GM18520 (cell line): Measurements from ENCODE around the gene PDE1A.

Experiments
- ATAC-seq: cut with Tn5 transposase; IDR thresholded peaks from one replicate; pipeline ENCODE4 v1.9.1; 2021; ENCODE audit not compliant: unreplicated experiment

PDE1A gene

DNA sequence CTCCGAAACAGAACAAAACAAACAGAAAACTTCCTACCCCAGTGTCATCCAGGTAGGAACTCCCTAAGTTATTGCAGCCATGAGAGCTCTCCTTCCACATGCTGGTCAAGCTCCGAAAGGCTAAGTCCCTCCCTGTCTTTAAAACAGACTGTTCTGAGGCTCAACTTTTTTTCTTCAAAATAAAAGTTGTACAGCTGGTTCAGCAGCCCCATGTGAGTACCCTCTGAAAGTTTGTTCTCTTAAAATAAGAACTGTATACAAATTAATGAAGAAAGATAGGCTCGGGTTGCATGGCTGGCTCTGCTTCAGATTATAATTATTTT is at the start of gene PDE1A:
Gene PDE1A (minus strand): TSS at position 119 of the 323 bp plus-strand sequence.
- ATAC-seq = no peak

DNA sequence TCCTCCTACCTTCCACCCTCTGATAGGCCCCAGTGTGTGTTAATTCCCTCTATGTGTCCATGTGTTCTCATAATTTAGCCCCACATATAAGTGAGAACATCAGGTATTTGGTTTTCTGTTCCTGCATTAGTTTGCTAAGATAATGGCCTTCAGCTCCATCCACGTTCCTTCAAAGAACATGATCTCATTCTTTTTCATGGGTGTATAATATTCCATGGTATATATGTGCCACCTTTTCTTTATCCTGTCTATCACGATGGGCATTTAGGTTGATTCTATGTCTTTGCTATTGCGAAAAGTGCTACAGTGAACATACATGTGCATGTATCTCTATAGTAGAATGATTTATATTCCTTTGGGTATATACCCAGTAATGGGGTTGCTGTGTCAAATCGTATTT is 46.8 kb upstream of the PDE1A start:
- no peak for ATAC-seq

DNA sequence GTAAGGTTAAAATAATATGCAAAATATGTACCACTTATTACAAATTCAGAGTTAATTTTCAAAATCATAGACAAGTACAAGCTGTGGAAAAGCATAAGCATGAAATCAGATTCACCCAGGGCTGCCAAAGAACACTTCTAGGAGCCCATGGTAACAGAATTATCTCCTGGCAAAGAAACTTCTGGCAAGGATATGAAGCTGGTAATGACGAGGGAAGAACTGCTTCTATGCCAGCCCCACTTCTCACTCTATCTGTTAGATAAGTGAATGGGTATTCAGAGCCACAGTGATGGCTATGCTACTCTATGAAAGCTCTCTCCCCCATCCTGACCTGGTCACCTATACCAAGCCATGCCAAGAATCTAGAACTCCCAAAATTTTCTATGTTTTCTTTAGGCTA is 36.9 kb upstream of the PDE1A start:
- no peak for ATAC-seq

DNA sequence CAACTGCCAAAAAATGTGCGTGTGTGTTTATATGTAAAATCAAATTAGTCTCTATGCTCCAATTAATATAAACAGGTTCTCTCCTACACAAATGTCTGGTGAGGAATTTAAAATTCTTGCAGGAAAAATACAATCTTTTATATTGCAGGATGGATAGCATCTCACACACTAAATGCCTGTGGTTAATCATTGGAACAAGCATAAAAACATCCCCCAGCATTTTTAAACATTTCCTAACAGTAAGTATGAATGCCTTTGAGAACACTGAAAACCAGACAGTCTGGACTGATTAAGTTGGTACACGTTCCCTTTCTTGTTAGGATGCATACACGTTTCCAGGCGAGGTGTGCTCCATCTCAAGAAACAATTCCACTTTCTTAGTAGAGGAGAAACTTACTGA is 29.9 kb upstream of the PDE1A start:
- ATAC-seq = no peak

DNA sequence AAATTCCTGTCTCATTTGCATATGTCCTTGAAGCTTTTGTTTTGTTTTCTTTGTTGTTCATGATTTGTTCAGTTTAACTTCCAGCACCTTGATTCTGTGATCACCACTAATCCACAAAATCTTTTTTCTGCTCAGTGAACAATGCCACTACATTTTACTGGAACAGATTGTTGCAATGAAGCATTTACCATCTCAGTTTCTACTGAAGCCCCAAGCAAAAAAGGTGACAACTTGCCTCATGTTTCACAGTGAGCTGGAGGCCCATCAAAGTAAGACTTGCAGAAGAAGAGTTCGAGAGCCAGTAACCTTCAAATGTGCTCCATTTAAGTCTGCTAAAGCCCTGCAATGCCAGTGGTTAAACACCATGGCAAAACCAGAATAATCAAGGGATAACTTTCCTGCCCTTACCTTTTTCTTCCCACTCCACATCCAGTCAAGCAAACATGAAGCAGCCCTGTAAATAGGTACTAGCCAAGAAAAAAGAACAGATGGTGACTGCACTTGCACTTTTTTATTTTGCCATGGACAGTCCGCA is 25.7 kb upstream of the PDE1A start:
- no peak for ATAC-seq

DNA sequence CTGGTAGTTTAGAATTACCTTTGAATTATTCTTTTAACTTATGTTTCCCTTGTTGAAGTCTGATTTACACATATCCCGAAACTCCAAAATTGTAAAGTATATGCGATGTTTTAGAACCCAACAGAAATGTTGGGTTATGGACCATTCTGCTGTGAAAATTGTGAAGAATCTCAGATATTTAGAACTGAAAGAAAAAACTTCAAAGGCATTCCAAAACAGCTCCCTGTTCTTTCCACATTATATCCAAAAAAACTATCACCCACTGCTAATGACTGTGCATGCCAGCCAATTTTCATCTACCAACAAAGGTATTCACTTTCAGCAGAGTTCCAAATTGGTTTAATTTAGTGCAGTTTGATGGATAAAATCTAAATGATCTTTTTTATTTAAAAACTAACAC is 21.5 kb upstream of the PDE1A start:
- no peak for ATAC-seq

DNA sequence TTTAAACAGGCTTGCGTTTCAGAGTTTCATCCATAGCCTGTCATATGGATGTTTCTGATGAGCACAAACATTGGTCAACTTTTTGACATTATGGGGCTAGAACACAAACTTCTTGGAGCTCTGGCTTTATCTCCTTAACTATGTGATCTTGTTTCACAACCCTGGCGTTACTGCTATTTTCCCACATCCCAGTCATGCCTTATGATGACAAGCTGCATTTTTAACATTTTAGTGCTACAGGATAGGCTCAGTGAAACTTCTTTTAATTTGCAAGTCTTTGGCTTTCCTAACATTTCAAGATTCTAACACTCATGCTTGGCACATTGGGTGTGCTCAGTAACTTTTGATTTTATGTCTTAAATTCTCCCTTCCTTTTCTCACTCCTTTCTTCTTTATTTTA is 21.0 kb upstream of the PDE1A start:
- no peak for ATAC-seq

DNA sequence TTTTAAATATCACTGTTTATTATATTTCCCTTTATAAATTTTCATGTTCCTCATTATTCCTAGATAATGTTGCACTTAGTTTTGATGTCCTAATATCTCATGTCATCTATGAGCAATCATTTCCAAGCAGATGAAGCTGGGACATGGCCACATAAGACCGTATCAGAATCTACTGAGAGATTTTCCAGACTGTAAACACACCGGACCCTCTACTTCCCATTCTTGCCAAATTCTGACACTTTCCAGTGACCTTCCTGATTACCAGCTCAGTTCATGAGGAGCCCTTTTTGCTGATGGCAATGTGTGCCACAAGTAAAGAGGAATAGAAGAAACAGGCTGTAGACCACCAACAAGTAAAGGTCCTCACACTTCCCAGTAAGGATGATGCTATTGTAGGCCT is 20.3 kb upstream of the PDE1A start:
- no peak for ATAC-seq

DNA sequence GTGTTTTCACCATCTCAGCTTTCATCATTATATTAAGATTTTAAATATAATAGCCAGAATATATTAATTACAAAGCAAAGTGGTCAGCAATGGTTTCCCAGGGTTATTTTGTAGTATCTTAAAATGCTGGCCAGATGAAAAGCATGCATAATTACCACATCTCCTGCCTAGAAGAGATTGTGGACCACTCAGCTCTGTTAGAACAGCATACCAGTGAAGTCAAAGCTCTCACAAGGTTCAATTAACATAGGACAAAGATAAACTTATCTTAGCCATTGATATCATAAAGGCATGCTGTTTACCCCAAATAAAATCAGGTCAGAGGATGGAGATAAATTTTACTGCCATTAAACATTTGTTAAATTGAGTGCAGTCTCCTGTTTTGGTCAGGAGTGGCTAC is 19.3 kb upstream of the PDE1A start:
- ATAC-seq = no peak

DNA sequence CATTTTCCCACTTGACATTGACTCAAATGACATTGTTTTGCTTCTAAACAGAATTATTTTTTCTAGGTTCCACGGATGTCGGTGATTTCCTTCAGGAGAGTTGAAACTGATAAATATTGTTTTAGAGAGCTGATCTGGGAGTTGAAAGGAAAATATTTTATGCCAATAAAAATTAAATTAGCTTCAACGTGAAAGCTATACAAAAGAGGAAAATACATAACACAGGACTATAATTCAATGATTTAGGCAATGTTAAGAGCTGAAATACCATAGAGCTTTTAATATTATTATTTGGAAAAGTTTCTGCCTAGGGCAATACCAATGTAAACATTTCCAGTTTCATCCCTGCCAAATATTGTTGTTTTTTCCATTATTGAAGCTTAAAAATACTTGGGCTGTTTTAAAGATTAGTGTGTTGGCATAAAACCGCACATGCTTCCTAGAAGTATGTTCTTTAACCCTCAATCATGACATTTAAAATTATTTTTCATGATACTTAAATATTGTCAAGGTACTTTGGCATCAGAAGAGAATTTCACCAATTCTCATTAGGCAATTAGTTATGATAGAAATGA is 18.6 kb upstream of the PDE1A start:
- ATAC-seq = no peak

DNA sequence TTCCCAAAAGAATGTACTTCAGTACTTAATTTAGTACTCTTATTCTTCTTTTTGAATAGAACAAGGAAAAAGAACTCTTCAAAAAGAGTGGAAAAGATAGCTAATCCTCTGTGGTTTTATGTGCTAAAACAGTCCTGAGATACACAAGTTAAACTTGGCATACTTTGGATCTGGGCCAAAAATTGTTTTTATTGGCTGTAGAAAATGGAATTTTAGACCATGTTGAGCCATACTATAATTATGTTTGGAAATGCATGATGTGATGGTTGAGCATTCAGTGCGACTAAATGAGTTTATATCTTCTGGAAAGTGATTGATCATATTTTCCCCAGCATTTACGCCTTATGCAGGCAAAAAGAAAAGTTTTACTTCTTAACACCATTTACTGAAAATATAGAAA is 18.0 kb upstream of the PDE1A start:
- ATAC-seq = no peak

DNA sequence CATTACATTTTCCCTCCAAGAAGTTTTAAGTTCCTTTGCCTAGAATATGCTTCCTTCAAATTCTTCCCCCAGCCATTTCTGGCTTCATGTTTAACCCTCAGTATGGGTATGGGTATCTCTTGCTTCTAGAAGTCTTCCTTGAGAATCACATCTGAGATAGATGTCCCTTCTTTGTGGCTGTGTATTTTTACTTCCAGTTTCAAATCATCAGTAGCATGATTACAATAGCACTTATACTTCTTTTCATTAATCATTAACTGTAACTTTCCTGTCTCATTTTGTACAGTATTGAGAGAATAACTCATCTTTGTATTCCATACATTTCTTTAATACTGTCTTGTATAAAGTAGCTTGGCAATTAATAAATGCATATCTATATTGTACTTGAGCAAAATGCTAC is 17.3 kb upstream of the PDE1A start:
- ATAC-seq = no peak

DNA sequence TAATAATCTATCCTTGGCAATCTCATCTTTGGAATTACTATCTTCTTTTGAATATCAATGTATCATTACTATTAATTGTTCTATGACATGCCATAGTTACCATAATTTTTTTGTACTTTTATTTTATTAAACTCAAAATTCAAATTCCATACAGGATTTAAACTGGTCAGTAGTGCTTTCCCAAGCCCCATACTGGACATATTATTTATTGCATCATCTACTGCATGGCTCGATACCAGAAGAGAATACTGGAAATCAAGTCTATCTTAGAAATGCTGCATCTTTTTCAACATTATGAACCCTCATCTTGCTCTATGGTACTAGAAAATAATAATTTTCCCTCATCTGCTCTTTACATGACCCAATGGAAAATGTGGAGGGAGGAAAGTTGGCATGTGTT is 9.4 kb upstream of the PDE1A start:
- ATAC-seq = no peak

DNA sequence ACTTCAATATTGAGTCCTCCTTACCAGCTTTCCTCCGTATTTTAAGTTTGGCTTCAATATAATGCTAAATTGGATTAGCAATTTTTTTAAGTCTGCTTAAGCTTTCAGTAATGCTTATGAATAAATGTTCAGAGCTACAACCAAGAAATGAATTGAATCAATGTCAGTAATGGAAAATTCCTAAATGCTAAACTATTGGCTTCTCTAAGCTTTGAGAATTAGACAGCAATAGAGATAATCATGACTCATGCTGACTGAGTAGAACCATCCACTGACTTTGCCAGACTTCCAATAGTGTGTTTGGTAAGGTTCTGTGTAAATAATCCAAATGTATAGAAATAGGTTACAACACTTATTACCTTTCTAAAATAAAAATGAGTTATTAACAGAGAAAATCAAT is 8.9 kb upstream of the PDE1A start:
- ATAC-seq = no peak

DNA sequence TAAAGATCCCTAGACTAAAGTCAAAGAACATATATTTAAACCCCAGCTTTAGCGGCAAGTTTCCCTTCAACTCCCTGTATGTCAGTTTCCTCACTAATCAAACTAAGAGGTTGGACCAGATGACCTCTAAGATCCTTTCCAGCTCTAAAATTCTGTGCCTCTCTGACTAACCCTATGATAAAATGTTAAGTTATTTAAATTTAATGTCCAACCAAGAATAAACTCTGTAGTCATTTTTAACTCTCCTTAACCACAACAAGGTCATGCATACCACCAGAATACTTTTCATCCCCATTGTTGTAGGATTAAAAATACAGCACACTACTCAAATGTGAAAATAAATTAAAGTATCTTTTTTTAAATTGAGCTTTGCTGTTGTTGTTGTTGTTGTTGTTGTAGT is 5.2 kb upstream of the PDE1A start:
- no peak for ATAC-seq

DNA sequence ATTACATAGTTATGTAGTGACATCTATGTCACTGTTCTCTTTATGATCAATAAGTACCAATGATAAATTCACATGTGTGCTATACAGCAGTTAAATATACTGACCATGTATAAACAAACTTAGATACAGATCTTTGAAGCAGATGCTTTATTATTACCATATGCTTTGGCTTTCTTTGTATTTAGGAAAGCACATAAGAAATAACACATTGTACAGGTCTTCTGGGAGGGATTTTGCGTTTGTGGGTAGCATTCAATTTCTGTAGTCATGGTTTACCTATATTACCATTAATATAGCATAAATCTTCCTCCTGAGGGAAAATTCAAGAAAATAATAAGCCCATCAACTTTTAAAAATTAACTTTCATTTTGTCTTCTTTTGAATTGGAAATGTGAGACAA is 1.6 kb upstream of the PDE1A start:
- ATAC-seq = no peak

DNA sequence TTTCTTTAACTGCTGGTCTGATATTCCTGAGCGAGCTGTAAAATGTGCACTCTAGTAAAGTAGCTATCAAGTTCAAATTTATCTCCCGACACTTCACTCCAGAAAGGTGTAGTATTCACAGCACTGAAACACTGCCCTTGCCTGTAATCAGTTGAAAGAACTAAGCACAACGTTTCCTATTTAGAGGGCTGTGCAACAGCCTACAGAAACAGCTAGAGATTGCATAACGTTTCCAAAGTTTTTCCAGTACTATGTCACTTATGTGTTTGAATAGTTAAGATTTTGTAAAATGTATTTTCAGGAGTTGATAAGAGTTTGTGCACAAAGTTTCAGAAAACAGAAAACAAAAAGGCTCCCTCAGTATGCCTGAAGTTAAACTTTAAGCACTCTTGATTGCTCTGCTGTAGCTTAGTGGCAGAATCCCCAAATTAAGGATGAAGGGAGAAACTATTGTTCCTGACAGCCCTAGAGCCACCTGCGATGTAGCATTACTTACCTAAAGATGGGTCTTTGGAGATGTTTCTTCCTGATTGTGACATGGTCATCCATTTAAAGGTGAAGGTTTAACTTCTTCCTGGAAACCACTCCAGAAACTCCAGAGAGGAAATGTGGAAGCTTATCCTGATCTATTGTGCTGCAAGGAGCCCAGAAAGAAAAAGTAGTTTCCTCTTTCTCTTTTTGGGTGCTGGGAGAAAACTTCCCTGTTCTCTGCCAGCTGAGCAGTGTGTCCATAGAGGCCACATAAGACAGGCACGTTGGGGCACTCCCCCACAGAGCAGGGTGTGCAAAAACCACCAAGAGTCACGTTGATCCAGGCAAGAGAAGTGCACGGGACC is 536 bp downstream of the PDE1A start:
- ATAC-seq = no peak

DNA sequence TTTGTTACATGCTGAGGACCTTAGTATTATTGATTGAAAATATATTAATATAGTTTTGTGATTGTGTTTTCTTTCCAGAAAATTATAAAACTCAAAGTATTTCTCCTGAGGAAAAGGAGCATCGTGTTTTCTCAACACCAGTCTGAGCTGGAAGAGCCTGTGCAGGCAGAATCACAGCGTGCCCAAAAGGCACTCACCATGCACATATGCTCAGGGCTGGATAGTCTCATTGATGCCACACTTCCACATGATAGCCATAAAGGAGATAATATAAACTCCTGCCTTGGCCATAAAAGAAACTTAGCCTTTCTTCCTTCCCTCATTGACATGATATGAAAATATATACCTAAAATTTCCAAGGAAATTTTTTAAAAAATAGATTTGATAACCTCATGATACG is 4.0 kb downstream of the PDE1A start:
- ATAC-seq = no peak

DNA sequence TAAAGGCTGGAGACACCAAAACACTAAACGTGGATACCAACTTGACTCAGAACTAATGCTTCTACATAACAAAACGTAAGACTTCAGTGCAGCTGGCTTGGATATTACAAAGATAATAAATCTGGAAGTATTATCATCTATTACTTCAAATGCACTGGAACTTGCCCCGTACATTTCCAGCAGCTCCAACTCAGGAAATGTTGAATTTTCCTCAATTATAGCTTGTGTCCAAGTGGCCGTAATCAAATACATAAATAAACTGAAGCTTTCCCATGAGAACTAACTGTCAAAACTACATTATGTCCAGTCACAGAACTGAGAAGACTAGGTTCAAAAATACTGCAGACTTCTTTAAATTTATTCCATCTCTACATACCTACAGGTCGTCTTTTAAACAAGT is 6.2 kb downstream of the PDE1A start:
- ATAC-seq = no peak

DNA sequence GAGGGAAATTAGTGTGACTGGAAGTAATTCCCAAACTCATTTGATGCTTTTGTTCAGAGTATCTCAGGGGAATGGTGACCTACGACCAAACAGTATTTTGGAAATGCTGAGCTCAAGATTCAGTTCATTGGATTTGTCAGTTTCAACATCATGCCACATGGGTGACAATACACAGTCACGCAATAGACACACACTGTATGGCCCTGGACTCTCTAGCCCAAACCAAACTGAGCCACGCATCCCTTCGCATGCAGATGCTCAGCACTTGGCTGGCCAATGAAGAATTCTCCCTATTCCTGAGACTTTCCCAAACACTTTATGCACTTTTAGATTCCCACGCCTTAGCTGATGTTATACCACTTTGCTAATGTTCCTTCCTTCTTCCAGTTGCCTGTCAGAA is 10.0 kb downstream of the PDE1A start:
- no peak for ATAC-seq

DNA sequence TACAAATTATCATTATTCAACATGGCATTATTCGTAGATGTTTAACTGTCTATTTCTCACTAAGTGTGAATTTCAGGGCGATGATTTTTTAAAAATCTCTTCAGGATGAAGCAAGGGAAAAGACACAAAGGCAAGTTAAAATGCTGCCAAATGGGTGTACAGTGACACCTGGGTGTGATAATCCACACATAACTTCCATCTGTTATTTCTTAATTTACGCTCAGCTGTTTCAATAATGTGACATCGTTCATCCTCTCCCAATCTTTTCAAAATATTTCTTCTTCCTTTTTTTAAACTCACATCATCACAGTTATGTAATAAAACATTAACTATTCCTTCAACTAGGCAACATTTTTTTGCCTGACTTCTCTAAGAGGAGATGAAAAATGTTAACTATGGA is 10.6 kb downstream of the PDE1A start:
- ATAC-seq = no peak

DNA sequence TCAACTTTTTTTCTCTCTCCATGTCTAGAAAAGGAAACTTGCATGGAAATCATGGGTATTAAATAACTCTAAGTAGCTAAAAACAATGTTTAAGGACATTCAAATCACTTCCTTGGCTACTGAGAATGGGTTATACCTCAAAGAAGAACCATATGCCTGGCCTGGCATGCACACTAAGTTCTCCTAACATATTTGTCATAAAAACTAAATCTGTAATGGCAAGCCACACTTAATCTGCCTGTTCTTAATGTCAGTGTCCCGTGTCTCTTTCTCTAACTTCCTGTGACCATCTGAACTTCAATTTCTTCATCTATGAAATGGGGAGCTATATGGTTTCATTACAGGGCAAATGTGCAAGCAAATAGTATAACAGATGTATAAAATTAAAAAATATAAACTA is 11.1 kb downstream of the PDE1A start:
- ATAC-seq = no peak

DNA sequence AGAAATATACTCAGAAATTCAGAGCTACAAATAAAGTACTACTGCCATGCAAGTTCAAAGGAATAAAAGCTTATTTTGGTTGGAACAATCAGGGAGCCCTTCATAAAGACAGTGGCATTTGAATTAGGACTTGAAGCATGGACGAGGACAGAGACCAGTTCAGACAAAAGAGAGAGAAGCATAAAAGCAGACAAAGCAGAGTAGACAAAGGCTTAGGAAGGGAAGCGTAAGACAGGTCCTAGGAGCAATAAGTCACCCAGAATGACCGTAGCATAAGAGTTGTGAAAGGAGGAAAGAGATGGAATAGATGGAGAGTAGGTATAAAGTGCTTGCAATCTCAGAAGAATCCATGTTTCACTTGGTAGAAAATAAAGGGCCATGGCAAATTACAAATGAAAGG is 14.0 kb downstream of the PDE1A start:
- no peak for ATAC-seq
